Prostate gland (tissue), 2 donors: ENCODE results near the gene NOVA2.

ENCODE experiments used
- POLR2A ChIP-seq: fragments of 450-650 bp; IDR thresholded peaks from one replicate; pipeline ENCODE4 v1.6.1; 2016; ENCODE audit warnings: antibody characterized with exemption, mild to moderate bottlenecking
- POLR2AphosphoS5 ChIP-seq: sonication (generic); formaldehyde crosslinking; IDR thresholded peaks from one replicate; pipeline ENCODE4 v1.6.1; 2017; ENCODE audit warnings: antibody characterized with exemption
- TF ChIP-seq, protein P1 (sequence below), 4 experiments: fragments of 200-600 bp in 2 of 4; fragments of 450-650 bp in 2 of 4; sonication (generic) in 2 of 4; IDR thresholded peaks; 1 replicate in 3 of 4; 2 replicates in 1 of 4; pipeline ENCODE4 v1.5.1; 2016 to 2019; ENCODE audit warnings: antibody characterized with exemption in 4 of 4, mild to moderate bottlenecking in 2 of 4, moderate library complexity in 2 of 4

DNA sequence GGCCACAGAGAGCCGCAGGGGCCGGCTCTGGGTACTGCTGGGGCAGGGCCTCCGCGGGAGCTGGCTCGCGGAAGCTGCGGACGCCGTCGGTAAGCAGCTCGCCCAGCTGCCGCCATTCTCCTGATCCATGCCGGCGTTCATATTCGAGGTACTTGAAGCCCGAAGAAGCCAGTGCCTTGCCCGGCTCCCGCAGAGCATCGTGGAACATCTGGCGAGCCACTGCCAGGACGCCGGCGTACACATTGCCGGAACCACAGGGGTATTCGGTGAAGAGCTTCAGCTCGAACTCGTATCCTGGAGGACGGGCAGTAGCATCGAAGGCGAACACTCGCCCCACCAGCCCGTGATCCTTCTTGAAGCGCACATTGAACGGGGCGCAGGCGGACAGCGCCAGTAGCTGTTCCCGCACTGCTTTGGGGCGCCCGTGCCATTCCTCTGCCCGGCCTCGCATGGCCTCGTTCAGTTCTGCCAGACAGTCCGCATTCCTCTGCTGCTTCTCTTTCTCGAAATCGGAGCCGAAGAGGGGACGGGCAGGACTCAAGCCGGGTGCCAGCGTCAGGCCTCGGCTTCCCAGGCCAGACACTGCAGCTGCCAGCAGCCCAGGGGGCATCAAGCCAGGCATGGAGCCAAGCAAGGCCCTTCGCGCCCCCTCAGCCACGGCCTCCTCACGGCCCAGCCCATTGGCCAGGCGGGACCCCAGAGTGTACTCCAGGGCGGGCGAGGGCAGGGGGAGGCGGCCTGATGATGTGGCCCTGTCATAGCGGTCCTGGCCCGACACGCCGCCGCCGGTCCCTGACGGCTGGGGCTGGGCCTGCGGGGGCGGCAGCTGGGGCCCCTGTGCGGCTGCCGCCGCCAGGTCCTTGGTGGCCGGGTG is 88.7 kb downstream of the NOVA2 start:
- no peak for TF ChIP-seq POLR2A
- TF ChIP-seq, protein P1, sequence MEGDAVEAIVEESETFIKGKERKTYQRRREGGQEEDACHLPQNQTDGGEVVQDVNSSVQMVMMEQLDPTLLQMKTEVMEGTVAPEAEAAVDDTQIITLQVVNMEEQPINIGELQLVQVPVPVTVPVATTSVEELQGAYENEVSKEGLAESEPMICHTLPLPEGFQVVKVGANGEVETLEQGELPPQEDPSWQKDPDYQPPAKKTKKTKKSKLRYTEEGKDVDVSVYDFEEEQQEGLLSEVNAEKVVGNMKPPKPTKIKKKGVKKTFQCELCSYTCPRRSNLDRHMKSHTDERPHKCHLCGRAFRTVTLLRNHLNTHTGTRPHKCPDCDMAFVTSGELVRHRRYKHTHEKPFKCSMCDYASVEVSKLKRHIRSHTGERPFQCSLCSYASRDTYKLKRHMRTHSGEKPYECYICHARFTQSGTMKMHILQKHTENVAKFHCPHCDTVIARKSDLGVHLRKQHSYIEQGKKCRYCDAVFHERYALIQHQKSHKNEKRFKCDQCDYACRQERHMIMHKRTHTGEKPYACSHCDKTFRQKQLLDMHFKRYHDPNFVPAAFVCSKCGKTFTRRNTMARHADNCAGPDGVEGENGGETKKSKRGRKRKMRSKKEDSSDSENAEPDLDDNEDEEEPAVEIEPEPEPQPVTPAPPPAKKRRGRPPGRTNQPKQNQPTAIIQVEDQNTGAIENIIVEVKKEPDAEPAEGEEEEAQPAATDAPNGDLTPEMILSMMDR (IDR thresholded peaks at IDR 0.05): no peak
- no peak for TF ChIP-seq POLR2AphosphoS5
